IPS DF 6.9 (cell line): ENCODE measurements around the gene BTK.

Experiments used
- DNase-seq: peaks from one replicate; pipeline ENCODE4 v3.0.0-alpha.2; 2013; ENCODE audit warnings: low read depth, low spot score
- H3K27ac ChIP-seq: one replicate; pipeline ENCODE4 v1.5.1; 2013; ENCODE audit warnings: low read length, control low read depth
- H3K27me3 ChIP-seq: 2 replicates; pipeline ENCODE4 v1.6.1; 2013; ENCODE audit warnings: mild to moderate bottlenecking, low read length; ENCODE audit not compliant: control insufficient read depth, insufficient read depth
- H3K36me3 ChIP-seq: 2 replicates; pipeline ENCODE4 v1.6.1; 2013; ENCODE audit warnings: low read length; ENCODE audit not compliant: control insufficient read depth, insufficient read depth
- H3K4me1 ChIP-seq: 2 replicates; pipeline ENCODE4 v1.6.1; 2013; ENCODE audit warnings: low read length; ENCODE audit not compliant: control insufficient read depth, insufficient read depth
- H3K4me3 ChIP-seq: 2 replicates; pipeline ENCODE4 v1.5.1; 2013; ENCODE audit warnings: mild to moderate bottlenecking, low read length
- H3K9me3 ChIP-seq: 2 replicates; pipeline ENCODE4 v1.6.1; 2013; ENCODE audit warnings: low read length, inconsistent platforms; ENCODE audit not compliant: control insufficient read depth, insufficient read depth
- WGBS: extraction: QIAGEN DNeasy Blood & Tissue Kit; methylation state at CpG from one replicate; pipeline ENCODE4 v1.1.7; 2013; ENCODE audit warnings: mixed read lengths, missing lambda C conversion rate; ENCODE audit not compliant: insufficient read length, insufficient coverage; 5-methylcytosine and 5-hydroxymethylcytosine counted together

The BTK gene

GRCh38 chrX:101369687-101370086 lies 16.3 kb downstream of the BTK start:
- WGBS: 99% methylated on average over 3 of the region's 6 CpGs
- no peak for DNase-seq
- Histone ChIP-seq H3K4me1 (no peaks in the 10 kb centered on the region), H3K27ac (no peak overlapping the region), H3K4me3 (no peak overlapping the region), H3K36me3 (no peaks in the 10 kb centered on the region), H3K27me3 (no peaks in the 10 kb centered on the region), H3K9me3 (no peaks in the 10 kb centered on the region)

- H3K36me3 ChIP-seq: no peaks in the 10 kb centered on the region
- H3K4me3 ChIP-seq: no peak overlapping the region
- DNase-seq: no peak
- no peak overlapping the region for H3K27ac ChIP-seq
- no peaks in the 10 kb centered on the region for H3K27me3 ChIP-seq
- H3K4me1 ChIP-seq: no peaks in the 10 kb centered on the region
- no peaks in the 10 kb centered on the region for H3K9me3 ChIP-seq
Observed at GRCh38 chrX:101368800-101369199, 17.2 kb downstream of the BTK start.

DNA sequence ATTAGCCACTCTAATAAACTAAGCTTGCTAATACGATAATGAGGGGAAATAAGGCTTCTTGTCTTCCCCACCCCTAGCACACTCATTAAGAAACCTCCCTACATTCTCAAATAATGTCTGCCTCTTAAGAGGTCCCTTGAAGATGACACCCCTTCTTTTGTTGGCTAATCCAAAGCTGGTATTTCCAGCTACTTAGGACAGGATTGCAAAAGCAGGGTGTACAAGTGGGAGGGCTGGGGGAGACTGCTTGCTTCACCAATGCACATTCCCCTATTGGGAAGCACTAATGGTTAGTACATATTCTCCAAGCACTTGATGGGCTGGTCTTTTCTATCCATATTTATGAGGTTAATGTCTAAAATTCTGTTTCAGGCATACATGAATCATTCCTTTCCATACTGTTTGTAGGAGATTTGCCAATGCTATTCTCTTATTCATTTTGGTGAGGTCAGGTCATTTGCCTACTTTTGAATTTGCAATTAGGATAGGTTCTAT lies 20.6 kb downstream of the BTK start:
- Histone ChIP-seq H3K9me3 (no peaks in the 10 kb centered on the region), H3K36me3 (no peaks in the 10 kb centered on the region), H3K4me1 (no peaks in the 10 kb centered on the region), H3K27ac (no peak overlapping the region), H3K27me3 (no peaks in the 10 kb centered on the region), H3K4me3 (no peak overlapping the region)
- no peak for DNase-seq
- WGBS: no CpG with 5 or more reads among the region's 1 CpG

DNA sequence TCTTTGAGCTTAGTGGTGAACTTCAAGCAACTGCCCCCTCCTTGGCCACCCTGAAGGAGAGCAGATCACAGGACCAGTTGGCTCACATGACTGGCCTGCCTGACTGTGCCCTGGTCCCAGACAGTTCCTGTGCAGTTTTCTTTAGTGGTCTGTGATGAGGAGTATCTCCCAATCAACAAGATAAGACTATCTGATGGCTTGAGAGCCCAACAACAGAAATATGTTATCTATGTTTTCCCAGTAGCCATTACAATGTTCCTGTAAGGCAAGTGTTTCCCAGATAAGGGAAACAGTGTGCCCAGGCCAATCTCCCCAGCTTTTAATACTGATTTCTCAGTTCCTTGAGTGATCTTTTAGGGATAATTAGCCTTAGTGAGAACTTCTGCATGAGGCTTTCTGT lies 23.2 kb downstream of the BTK start:
- H3K27ac ChIP-seq: no peak overlapping the region
- no peak for DNase-seq
- H3K4me1 ChIP-seq: no peaks in the 10 kb centered on the region
- H3K27me3 ChIP-seq: no peaks in the 10 kb centered on the region
- H3K36me3 ChIP-seq: no peaks in the 10 kb centered on the region
- no peak overlapping the region for H3K4me3 ChIP-seq
- H3K9me3 ChIP-seq: no peaks in the 10 kb centered on the region

GRCh38 chrX:101362116-101362515 lies 23.9 kb downstream of the BTK start:
- Histone ChIP-seq H3K27ac (no peak overlapping the region), H3K36me3 (no peaks in the 10 kb centered on the region), H3K4me1 (no peaks in the 10 kb centered on the region), H3K4me3 (no peak overlapping the region), H3K9me3 (no peaks in the 10 kb centered on the region), H3K27me3 (no peaks in the 10 kb centered on the region)
- no CpG with 5 or more reads among the region's 3 CpGs for WGBS
- DNase-seq: no peak

GRCh38 chrX:101360390-101360789 lies 25.6 kb downstream of the BTK start:
- H3K4me1 ChIP-seq: no peaks in the 10 kb centered on the region
- no peaks in the 10 kb centered on the region for H3K9me3 ChIP-seq
- H3K4me3 ChIP-seq: no peak overlapping the region
- WGBS: no CpG with 5 or more reads among the region's 7 CpGs
- H3K36me3 ChIP-seq: no peaks in the 10 kb centered on the region
- H3K27ac ChIP-seq: no peak overlapping the region
- H3K27me3 ChIP-seq: no peaks in the 10 kb centered on the region
- DNase-seq: no peak

DNA sequence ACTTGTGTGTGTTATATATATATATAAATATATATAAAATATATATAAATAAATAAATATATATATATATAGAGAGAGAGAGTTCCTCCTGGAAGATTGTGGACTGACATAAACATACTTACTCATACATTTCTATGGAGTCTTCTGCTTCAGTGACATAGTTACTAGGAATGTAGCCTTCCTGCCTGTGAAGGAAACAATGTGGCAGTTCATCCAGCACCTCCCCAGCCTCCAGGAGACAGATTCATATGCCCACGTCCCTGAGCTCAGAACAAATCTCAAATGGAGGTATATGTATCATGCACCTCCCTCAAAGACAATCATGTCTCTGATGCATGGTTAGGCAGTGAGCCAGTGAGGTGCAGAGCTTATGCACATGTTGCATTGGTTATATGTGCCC lies 26.0 kb downstream of the BTK start:
- H3K4me3 ChIP-seq: no peak overlapping the region
- no peak for DNase-seq
- no peaks in the 10 kb centered on the region for H3K27me3 ChIP-seq
- H3K9me3 ChIP-seq: no peaks in the 10 kb centered on the region
- no CpG with 5 or more reads among the region's 1 CpG for WGBS
- no peaks in the 10 kb centered on the region for H3K4me1 ChIP-seq
- no peaks in the 10 kb centered on the region for H3K36me3 ChIP-seq
- no peak overlapping the region for H3K27ac ChIP-seq

DNA sequence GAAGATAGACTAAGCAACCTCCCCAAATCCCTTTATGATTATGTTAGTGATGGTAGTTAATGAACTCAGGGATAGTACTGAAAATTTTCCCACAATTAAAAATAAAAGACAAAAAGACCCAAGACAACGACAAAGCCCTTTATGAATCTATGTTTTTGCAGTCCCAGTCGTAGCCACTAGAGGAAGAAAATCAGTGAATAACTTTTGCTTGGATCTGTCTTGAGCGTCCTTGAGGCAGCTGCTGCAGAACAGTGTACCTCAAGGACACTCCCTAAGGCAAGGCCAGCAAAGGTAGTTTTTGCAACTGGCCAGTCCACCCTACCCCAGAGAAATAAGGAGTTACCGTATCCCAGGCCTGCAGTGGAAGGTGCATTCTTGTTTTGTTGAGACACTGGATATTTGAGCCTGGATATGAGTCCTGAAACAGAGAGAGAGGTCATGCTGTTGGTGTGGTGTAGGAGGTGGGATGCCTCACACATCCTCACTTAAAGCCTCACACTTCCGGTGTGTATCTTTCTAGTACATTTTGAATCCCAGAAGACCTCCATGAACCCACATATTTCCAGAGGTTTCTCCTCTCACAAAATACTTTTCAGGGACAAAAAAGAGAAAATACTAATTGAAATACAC lies 28.7 kb downstream of the BTK start:
- no peak overlapping the region for H3K4me3 ChIP-seq
- no peak overlapping the region for H3K27ac ChIP-seq
- no CpG with 5 or more reads among the region's 5 CpGs for WGBS
- H3K36me3 ChIP-seq: no peaks in the 10 kb centered on the region
- no peaks in the 10 kb centered on the region for H3K27me3 ChIP-seq
- no peaks in the 10 kb centered on the region for H3K9me3 ChIP-seq
- DNase-seq: no peak
- no peaks in the 10 kb centered on the region for H3K4me1 ChIP-seq

DNA sequence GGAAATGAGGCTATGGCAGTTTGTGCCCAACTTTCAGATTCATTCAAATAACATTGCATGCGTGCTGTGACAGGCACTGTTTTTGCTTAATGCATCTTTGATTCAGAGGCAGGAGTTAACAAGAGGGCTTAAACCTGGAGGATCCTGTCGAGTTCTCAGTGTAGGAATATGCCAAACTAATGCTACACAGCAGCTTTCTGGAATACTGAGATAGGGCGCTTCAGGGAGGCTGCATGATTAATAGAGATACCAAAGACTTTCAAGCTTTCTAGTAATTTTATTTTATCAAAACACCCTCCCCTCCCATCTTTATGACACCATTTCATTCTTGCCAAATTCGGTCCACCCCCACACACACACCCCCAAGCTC lies 36.8 kb downstream of the BTK start:
- Histone ChIP-seq H3K9me3 (no peaks in the 10 kb centered on the region), H3K4me3 (peak overlapping the region; percentile 22; the same call in 1 of the 2 replicates), H3K27me3 (no peaks in the 10 kb centered on the region), H3K27ac (no peak overlapping the region), H3K4me1 (no peaks in the 10 kb centered on the region), H3K36me3 (no peaks in the 10 kb centered on the region)
- no CpG with 5 or more reads among the region's 4 CpGs for WGBS
- no peak for DNase-seq

GRCh38 chrX:101348452-101349192 lies 37.4 kb downstream of the BTK start, which contains the start of gene TIMM8A:
TSS of gene TIMM8A (minus strand) at chrX:101348742. CDS start at chrX:101348664, 78 bp downstream.
- Histone ChIP-seq H3K4me3 (peak within 1 kb of the TSS; percentile 87; the same call in 1 of the 2 replicates), H3K27ac (no peak within 1 kb of the TSS), H3K36me3 (no peaks in the 10 kb centered on the region), H3K4me1 (no peaks in the 10 kb centered on the region), H3K27me3 (no peaks in the 10 kb centered on the region), H3K9me3 (no peaks in the 10 kb centered on the region)
- DNase-seq: peak; percentile 39
- WGBS: no CpG with 5 or more reads among the region's 55 CpGs
